ENCODE measurements around the gene GGACT. TPM values are rescaled to one million over a fixed set of nuclear protein-coding genes. Genes with fewer than 3 reads are reported as not detected.
A peak's percentile ranks its signal among the peaks of the same experiment; 100 is the strongest.
"Not testable (repeated sequence)": the region's sequence is repeated elsewhere in the genome, so short reads cannot be mapped to it uniquely, and the experiment has no call there.

Gene GGACT
- polyA plus RNA-seq (ENCODE audit: insufficient read depth in 1 of 5, insufficient read length in 5 of 5, low replicate concordance in 1 of 5) = 1 to 10 TPM; 3.5 to 4.5 (median 4.4) TPM
- long read RNA-seq, donor 1, partial matches to known transcripts = 0 of 1 reads
- long read RNA-seq, donor 1, other reads (novel, unspliced or antisense) = 0 of 1 reads
- long read RNA-seq, donor 2, partial matches to known transcripts = 0 of 5 reads
- long read RNA-seq, donor 2, other reads (novel, unspliced or antisense) = 5 of 5 reads
- long read RNA-seq, donor 3, partial matches to known transcripts = 0 of 1 reads
- long read RNA-seq, donor 3, other reads (novel, unspliced or antisense) = 0 of 1 reads
- long read RNA-seq, donor 4 = 0 reads
- long read RNA-seq, donor 5 = 0 reads
- long read RNA-seq, donor 6, partial matches to known transcripts = 0 of 1 reads
- long read RNA-seq, donor 6, other reads (novel, unspliced or antisense) = 0 of 1 reads
- long read RNA-seq, donor 7 = 0 reads
- long read RNA-seq, donor 8 = 0 reads

DNA sequence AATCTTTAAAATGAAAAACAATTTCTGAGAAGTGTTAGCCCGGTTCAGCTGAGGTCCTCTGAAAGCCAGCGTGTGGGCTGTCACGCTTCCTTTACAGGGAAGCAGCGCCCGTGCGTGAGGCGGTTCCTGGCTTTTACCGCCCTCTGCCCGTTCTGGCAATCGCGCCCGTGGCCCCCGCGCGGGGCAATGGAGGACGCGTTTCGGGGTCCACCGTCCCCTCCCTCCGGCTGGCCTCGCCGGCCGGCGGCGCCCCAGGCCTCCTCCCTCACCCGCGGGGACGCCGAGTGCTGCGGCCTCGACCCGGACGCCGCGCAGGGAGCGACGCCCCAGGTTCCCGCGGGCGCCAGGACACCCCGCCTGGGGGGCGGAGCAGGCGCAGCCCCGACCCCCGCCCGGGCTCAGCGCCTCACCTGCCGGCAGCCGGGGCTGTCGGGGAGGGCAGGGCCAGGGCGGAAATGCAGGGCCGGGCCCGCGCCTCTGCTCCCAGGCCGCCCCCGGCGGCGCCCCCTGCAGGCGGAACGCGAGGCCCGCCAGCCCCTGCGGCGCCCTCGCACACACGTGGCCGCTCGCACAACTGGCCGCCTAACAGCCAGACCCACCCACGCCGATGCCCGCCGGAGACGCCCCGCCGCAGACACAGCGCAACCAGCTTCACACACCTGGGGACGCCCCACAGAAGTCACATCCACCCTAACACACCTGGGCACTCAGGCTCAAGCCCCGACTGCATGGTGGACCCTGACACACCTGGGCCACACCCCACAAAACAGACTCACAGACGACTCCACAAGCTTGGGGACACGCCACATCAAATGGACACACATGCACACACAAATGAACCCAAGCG, at the start of gene GGACT:
GGACT (minus strand) TSS at position 459 of the 847 bp plus-strand sequence. CDS start 56,198 bp downstream, outside the sequence.
- DNase-seq = peak; percentile 48 to 52

- no peak for DNase-seq
Observed at GRCh38 chr13:100637796-100638195, 49.2 kb upstream of the GGACT start.

- no peak for DNase-seq
Observed at GRCh38 chr13:100637380-100637779, 48.8 kb upstream of the GGACT start.

DNA sequence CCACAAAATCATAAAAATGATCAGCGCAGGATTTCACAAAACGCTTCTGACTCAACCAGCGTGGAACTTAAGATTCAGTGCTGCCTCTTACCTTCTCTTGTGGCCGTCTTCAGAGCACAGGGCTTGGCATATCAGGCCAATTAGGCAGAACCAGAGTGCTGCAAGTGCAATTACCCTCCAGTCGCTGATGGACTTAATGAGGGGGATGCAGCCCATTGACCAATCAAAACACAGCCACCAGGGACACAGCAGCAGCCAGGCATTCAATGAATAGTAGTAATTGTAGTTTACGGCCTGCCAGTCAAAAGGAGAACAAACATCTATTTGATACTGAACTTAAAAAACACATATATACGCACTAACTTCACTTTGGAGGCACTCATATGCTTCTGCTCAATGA, 47.9 kb upstream of the GGACT start:
- no peak for DNase-seq

GRCh38 chr13:100636004-100636403, 47.4 kb upstream of the GGACT start:
- no peak for DNase-seq

GRCh38 chr13:100634696-100635095, 46.1 kb upstream of the GGACT start:
- DNase-seq = no peak

DNA sequence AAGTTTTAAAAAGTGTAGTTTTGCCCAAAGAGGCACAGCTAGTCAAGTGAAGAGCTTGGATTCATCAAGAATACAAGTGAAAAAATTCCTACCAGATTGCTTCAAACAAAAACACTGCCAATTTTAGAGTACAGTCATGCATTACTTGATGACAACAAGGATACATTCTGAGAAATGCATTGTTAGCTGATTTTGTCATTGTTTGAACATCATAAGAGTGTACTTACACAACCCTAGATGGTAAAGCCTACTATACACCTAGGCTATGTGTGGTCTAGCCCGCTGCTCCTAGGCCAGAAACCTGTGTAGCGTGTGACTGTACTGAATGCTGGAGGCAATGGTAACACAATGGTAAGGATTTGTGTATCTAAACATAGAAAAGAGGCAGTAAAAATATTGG, 44.9 kb upstream of the GGACT start:
- no peak for DNase-seq

- no peak for DNase-seq
Observed at GRCh38 chr13:100630555-100630954, 42.0 kb upstream of the GGACT start.

DNA sequence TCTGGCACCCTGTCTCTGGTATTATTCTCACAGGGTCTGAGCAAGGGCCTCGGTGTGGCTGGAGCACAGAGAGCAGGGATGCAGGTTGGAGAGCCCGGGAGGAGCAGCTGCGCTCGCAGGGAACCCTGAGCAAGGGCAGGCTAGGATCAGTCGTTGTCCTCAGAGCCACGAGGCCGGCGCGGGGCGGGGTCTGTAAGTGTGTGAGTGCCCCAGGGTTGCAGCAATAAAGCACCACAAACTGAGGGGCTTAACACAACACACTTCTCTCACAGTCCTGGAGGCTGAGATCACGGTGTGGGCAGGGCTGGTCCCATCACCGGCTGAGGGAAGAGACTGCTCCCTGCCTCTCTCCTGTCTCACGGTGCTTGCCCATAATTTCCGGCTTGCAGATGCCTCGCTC, 38.5 kb upstream of the GGACT start:
- DNase-seq = no peak

DNA sequence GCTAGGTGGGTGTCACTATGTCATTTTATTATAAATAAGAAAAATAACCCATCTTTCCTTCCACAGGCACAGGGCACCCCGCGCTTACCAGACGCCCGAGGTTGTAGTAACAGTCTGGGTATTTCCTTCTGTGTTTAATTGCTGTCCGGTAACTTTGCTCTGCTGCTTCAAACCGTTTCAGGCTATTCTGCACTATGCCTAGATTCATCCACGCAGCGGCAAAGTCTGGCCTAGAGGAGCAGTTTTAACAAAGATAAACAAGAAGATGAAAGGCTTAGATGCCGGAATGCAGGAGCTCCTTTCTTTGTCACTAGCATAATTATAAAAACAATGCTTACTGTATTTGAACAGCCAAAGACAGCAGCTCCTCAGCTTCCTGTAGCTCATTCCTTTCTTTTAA, 36.9 kb upstream of the GGACT start:
- no peak for DNase-seq

- DNase-seq = no peak
Observed at GRCh38 chr13:100620792-100621191, 32.2 kb upstream of the GGACT start.

GRCh38 chr13:100619940-100620339, 31.4 kb upstream of the GGACT start:
- DNase-seq = no peak

GRCh38 chr13:100618897-100619296, 30.3 kb upstream of the GGACT start:
- DNase-seq = not testable (repeated sequence)

- DNase-seq = no peak
Observed at GRCh38 chr13:100613031-100613430, 24.4 kb upstream of the GGACT start.

DNA sequence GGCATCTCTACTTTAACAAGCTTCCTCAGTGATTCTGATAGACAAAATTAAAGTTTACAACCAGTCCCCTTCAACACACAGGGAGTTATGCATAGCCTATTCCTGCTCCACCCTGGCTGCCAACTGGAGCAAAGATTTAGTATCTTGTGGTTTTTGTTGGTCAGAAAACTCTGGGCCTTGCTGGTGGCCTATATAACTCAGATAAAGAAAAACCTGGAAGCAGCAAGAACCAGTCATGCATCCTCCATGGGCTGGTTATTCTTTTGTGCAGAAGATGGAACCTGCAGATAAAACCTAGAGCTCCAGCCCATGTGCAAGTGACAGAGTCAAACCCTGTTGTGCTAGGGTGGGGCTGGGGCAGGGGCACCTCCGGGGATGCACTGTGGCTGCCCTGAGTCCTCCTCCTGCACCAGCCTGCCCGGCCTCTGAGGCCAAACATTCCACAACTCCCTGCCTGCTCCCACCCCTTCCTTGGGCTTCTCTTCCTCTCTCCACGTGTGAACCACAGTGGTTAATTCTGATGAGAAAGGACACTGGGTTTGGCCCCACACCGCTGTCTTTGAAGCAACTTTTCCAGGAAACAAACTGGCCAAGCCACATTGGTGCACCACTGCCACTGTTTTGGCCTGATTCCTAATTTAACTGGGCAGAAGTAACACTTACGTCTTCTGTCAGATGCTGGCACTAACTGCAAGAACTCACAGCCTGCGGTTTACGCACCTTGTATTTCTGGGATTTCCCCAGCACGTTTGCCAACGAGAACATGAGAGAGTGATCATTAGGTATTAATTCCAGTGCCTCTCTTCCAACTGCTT, 23.3 kb upstream of the GGACT start:
- no peak for DNase-seq

DNA sequence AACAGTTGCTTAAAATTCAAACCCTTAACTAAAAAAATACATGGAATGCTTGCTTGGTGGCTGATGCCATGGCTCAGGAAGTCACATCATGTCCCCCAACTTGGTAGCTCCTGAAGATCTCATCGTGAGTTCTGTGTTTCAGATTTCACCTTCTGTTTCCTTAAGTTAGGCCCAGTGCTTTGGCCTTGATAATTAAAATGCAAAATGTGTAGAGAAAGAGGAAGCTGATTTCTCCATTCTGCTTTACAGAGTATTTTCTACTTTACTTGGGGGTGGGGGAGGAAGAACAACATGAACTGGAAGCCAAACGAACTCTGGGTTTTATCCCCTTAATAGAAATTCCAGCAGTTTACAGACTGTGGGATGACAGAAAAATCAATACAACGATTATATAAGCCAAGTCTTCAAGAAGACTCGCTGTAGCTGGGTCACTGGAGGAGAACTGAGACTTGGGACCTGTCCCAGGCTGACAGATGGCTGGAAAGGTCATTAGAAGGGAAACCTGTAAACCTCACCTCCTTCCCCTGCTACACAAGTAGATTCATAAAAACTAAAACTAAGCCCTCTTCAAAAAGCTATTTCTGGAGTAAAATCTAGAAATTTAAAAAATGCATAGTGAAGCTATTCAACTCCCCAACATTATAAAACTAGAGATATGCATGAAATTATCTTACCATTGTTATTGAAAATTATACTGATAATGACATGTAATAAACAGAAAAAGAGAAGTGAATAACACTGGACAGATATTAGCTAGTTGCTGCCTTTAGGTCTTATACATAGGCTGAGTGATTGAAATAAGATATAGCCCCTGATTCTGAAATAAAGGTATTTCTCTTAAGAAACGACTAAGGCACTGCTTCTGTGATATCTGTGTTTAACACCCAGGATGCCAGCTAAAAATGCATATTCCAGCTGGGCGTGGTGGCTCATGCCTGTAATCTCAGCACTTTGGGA, 22.1 kb upstream of the GGACT start:
- DNase-seq = no peak

DNA sequence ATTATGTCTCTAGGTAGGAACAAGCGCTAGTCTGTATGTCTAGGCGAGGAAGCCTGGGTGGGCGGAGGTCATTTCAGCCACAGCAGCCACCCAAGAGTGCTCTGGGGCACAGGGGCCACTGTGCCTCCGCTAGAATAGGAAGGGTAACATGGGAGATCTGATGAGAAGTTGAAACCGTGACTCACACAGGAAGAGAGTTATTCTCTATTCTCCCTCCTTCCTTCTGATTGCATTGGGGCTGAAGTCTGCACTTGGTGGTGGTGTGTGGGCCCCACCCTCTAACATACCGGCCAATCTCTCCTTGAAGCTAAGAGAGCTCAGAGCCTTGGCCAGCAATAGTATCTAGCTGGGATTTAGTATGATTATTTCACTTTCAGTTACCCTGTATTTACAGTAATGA, 20.3 kb upstream of the GGACT start:
- DNase-seq = no peak

GRCh38 chr13:100608489-100608888, 19.9 kb upstream of the GGACT start:
- DNase-seq = no peak

DNA sequence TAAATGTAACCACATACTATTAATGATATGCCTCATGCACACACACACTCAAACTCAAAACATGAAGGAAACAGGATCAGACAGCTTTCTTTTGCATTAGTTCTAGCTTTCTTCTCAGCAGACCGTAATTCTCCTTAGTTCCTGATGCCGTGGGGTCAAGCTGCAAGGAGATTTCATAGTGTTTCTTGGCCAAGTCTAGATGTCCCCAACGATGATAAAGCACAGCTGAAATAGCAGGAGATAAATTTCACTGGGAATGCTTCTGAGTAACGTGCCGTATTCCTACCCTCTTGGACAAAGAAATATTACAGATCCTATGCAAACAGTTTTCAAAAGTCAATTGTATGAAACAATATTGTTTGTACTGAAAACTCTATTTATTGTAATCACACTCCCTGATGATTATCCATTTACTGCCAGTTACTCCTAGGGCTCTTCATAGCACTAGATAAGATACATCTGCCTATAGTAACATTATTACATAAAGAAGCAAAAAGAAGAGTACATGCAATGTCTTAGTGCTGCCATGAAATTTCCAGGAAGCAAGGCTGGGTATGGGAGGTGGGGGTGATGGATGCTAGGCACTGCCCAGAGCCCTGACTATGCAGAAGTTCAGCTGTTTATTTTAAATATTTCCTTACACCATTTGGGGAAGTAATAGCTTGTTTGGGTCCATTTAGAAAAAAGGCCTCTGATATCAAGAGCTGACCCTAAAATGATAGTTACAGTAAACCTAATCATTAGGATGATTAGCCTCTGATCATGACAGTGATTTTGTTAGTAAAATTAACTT, 16.5 kb upstream of the GGACT start:
- no peak for DNase-seq
